ENCODE measurements around the gene SLC41A2.
"Not testable (repeated sequence)": the region's sequence is repeated elsewhere in the genome, so short reads cannot be mapped to it uniquely, and the experiment has no call there.

Gene SLC41A2

DNA sequence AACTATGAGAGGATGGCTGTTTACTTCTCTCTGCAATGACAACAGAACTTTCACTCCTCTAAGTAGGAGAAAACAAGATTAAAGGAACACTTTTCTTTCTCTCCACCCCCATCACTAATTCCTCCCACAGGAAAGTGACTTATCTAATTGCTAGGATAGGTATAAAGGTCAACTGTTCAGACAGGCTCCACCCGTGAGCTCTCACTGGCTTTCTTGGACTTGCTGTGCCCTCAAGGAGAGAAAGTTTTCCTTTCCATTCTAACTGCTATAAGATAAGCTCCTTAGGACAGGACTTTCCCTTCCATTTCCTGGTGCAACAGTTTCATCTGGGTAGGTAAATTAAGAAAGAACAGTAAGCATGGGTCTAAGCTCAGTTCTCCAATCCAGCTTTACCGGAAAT, 4.8 kb downstream of the SLC41A2 start:
- 0 out of 2 replicates have a peak overlapping the region, but pooled peaks have one; percentile 12 for H3K27ac ChIP-seq
- TF ChIP-seq CTCF (IDR thresholded peaks at IDR 0.05) (no peak), ZFX (IDR thresholded peaks at IDR 0.05; ENCODE audit: borderline replicate concordance) (no peak)

- TF ChIP-seq ZFX (IDR thresholded peaks at IDR 0.05; ENCODE audit: borderline replicate concordance) (no peak), CTCF (IDR thresholded peaks at IDR 0.05) (no peak)
Observed at GRCh38 chr12:104952816-104953215, 5.3 kb downstream of the SLC41A2 start.

GRCh38 chr12:104951759-104952509, 6.2 kb downstream of the SLC41A2 start:
- no peak overlapping the region for H3K27ac ChIP-seq
- no peak for TF ChIP-seq ZFX (IDR thresholded peaks at IDR 0.05; ENCODE audit: borderline replicate concordance)
- no peak for TF ChIP-seq CTCF (IDR thresholded peaks at IDR 0.05)

More at GRCh38 chr12:104952816-104953215, 5.3 kb downstream of the SLC41A2 start:
- 0 out of 2 replicates have a peak overlapping the region, but pooled peaks have one; percentile 12 for H3K27ac ChIP-seq

- not testable (repeated sequence) for H3K27ac ChIP-seq
Observed at GRCh38 chr12:104948716-104949115, 9.4 kb downstream of the SLC41A2 start.

- no peak for TF ChIP-seq ZFX (IDR thresholded peaks at IDR 0.05; ENCODE audit: borderline replicate concordance)
- TF ChIP-seq CTCF (IDR thresholded peaks at IDR 0.05): no peak
- H3K27ac ChIP-seq: no peak overlapping the region
Observed at GRCh38 chr12:104944252-104944651, 13.8 kb downstream of the SLC41A2 start.

DNA sequence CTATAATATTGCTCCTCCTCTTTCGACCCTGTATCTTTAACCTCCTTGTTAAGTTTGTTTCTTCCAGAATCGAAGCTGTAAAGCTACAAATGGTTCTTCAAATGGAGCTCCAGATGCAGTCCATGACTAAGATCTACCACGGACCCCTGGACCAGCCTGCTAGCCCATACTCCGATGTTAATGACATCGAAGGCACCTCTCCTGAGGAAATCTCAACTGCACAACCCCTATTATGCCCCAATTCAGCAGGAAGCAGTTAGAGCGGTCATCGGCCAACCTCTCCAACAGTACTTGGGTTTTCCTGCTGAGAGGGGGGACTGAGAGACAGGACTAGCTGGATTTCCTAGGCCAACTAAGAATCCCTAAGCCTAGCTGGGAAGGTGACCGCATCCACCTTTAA, 14.7 kb downstream of the SLC41A2 start:
- not testable (repeated sequence) for H3K27ac ChIP-seq

DNA sequence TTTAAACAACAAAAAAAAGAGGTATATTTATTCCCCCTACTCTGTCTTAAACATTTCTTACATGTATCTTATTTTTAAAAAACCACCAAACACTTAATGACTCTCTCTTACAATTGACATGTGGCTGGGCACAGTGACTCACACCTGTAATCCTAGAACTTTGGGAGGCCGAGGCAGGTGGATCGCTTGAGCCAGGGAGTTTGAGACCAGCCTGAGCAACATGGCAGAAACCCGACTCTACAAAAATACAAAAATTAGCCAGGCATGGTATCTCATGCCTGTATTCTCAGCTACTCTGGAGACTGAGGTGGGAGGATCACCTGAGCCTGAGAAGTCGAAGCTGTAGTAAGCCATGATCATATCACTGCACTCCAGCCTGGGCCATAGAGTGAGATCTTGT, 16.0 kb downstream of the SLC41A2 start:
- TF ChIP-seq ZFX (IDR thresholded peaks at IDR 0.05; ENCODE audit: borderline replicate concordance) (no peak), CTCF (IDR thresholded peaks at IDR 0.05) (no peak)
- no peak overlapping the region for H3K27ac ChIP-seq

DNA sequence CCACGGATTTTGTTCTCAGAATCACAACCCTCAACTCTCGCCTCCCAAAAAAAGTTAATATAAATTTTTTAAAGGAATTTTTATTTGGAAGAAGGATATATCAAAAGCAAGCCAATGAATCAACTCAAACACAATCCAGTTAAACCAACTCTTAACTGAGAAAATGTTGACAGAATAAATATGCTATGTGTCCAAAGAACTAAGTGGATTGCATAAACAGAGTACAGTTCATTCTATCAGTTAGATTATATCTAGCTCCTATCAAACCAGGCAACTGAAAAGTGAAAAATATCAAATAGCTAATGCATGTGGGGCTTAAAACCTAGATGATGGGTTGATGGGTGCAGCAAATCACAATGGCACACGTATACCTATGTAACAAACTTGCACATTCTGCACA, 16.6 kb downstream of the SLC41A2 start:
- H3K27ac ChIP-seq: no peak overlapping the region
- TF ChIP-seq CTCF (IDR thresholded peaks at IDR 0.05) (no peak), ZFX (IDR thresholded peaks at IDR 0.05; ENCODE audit: borderline replicate concordance) (no peak)

Measured in 22Rv1 (cell line).